ENCODE results near the gene ETV1.

Gene ETV1

DNA sequence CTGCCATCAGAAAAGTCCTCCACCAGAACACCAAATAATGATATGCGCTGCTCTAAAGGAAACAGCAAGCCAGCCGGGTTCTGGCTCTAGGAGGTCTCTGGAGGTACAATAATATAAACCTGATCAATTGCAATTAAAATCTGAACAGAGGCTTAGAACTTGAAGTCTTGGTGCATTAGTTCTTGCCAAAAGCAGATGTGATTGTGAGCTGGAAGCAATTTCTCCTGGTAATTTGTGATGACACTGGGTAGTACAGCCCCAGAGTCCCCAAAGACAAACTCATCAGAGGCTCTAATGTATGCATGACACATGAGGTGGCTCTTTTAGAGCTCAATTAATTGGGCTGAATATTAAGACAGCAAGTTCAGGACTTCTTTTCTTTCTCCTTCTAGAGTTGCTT, 3.3 kb downstream of the ETV1 start:
- H3K27ac ChIP-seq = no peak overlapping the region
- TF ChIP-seq, protein P1, sequence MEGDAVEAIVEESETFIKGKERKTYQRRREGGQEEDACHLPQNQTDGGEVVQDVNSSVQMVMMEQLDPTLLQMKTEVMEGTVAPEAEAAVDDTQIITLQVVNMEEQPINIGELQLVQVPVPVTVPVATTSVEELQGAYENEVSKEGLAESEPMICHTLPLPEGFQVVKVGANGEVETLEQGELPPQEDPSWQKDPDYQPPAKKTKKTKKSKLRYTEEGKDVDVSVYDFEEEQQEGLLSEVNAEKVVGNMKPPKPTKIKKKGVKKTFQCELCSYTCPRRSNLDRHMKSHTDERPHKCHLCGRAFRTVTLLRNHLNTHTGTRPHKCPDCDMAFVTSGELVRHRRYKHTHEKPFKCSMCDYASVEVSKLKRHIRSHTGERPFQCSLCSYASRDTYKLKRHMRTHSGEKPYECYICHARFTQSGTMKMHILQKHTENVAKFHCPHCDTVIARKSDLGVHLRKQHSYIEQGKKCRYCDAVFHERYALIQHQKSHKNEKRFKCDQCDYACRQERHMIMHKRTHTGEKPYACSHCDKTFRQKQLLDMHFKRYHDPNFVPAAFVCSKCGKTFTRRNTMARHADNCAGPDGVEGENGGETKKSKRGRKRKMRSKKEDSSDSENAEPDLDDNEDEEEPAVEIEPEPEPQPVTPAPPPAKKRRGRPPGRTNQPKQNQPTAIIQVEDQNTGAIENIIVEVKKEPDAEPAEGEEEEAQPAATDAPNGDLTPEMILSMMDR (conservative IDR thresholded peaks at IDR 0.05) = no peak
- no peak for TF ChIP-seq ZFX (IDR thresholded peaks at IDR 0.05)

DNA sequence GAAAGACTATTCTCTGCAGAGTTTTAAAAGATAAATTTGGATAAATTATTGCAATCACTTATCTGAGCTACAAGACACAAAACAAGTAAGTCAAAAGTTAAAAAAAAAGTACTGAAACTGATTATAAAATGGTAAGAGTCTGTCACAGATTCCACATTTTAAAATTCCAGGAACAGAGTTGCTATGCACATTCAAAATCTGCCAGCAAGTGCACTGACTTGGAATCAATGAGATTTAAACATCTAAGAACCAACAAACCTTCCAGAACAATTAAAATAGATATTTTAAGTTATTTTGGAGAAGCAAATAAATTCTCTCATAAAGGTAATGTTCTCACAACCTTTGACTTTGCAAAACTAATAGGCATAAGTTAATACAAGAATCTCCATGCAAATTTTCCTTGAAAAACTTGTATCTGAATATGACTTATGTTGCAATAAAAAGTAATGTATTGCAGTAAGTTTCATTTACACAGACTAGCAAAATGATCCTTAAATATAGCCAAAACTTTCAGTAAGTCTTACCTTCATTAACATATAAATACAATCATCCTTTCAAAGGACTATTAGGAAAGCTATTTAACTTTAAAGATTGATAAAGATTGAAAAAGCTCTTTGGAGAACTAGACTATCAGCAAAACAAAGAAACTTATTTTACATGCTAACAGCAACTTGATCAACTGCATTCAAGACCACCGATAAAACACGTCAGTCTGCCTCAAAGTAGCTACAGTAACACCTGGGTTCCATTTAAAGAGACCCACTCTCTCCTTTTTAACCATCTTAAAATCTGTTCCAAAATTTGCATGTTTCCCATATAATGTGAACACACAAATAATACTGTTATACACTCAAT, 4.4 kb downstream of the ETV1 start:
- no peak for TF ChIP-seq ZFX (IDR thresholded peaks at IDR 0.05)
- TF ChIP-seq, protein P1 (conservative IDR thresholded peaks at IDR 0.05) = no peak
- no peak overlapping the region for H3K27ac ChIP-seq

DNA sequence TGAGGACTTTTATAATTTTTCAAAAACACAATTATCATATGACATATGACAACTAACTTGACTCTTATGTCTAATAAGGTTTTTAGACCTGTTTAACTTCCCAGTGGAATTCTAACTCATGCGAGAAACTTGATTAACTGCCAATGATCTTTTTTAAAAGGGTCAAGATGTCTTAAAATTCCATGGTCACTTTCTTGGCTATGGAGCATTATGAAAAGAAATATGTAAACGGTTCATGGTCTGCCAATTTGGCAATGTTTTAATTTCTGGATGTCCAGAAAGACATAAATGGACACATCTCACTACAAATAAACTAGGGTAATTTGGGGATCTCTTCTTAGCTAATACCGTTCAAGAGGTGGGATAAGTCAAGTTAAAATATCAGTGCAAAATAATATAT, 5.4 kb downstream of the ETV1 start:
- TF ChIP-seq, protein P1 (conservative IDR thresholded peaks at IDR 0.05) = no peak
- no peak for TF ChIP-seq ZFX (IDR thresholded peaks at IDR 0.05)
- H3K27ac ChIP-seq = no peak overlapping the region

DNA sequence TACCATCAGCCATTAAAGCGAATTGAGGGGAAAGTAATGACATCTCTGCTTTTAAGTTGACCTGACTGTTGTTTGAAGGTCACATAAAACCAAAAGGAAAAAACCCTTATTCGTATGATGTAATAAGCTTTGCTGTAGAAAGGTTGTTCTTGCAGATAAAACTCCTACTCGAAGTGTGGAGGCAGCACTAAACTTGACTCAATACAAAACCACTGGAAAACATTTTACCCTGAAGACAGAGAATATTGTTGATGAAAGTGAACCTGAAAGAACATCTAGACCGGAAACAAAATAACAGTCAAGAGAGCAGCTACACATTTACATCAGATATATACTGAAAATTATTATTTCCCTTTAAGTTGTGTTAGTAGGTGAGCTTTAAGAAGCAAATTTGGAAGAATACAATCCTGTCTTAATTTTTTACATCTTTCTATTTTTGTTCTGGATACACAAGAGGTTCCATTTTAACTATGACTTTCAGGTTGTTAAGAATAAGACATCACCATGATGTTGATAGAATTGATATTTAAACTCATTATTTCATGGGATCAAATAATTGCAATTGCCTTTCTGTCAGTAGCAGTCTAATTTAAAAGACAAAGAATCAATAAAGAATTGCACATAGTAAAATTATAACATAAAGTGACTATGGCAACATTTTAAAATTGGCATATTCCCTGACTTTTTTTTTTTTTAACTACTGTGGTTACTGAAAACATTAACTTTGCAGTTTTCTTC, 6.4 kb downstream of the ETV1 start:
- TF ChIP-seq ZFX (IDR thresholded peaks at IDR 0.05) = no peak
- TF ChIP-seq, protein P1 (conservative IDR thresholded peaks at IDR 0.05) = no peak
- no peak overlapping the region for H3K27ac ChIP-seq

DNA sequence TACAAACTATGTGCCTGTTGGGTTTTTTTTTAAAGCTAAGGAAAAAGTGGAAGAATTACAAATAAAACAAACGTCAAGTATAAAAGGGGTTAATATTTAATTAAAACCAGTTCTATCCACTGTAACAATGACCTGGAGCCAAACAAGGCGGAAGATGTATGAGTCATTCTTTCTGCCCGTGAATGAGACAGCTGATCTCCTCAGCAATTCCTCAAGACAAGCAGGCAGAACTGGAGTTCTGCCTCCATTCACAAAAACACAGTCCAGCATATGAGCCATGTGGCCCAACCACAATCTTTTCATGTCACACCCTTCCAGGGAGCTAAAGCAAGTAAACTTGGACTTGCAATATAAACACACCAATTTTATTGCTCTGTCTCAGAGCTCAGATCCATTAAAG, 8.4 kb downstream of the ETV1 start:
- H3K27ac ChIP-seq = no peak overlapping the region
- no peak for TF ChIP-seq ZFX (IDR thresholded peaks at IDR 0.05)
- TF ChIP-seq, protein P1 (conservative IDR thresholded peaks at IDR 0.05) = no peak

DNA sequence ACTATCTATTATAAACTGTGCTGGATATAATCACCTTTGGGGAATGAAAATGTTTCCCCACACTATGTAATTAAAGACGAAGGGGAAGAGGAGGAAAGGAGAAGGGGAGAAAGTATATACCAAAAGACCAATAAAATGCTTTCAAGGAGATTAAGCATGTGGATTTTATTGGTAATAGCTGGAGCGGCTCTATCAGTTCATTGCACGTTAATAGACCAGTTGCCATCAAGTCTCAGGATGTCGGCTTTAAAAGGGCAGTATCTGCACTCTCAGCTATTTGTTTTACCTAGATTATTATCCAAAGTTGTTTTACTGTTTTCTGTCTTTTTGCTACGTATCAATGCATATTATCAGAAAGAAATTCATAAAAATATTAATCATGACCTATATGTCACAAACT, 9.0 kb downstream of the ETV1 start:
- H3K27ac ChIP-seq = no peak overlapping the region
- no peak for TF ChIP-seq ZFX (IDR thresholded peaks at IDR 0.05)
- TF ChIP-seq, protein P1 (conservative IDR thresholded peaks at IDR 0.05) = no peak
